Measurements from ENCODE around the gene AP4S1.
"Not testable (repeated sequence)": the region's sequence is repeated elsewhere in the genome, so short reads cannot be mapped to it uniquely, and the experiment has no call there.

DNA sequence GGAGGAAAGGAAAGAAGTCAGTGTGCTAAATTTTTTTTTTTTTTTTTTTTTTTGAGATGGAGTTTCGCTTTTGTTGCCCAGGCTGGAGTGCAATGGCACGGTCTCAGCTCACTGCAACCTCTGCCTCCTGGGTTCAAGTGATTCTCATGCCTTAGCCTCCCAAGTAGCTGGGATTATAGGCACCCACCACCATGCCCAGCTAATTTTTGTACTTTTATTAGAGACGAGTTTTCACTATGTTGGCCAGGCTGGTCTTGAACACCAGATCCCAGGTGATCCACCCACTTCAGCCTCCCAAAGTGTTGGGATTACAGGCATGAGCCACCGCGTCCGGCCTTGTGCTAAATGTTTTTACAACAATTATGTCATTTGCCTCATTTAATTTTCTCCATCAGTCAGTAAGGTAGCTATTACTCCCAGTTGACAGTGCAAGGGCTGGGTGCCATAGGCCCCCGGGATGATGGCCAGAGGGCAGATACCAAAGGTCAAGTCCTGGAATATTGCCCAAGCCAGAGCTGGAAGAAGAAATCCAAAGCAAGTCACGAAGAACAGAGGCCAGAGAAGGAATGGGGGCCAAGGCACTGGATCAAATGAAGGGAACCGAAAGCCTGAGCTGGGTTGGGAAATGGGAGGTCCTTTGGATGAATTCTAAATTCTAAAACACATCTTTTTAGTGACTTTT is 27.6 kb downstream of the AP4S1 start:
- TF ChIP-seq, protein P1, sequence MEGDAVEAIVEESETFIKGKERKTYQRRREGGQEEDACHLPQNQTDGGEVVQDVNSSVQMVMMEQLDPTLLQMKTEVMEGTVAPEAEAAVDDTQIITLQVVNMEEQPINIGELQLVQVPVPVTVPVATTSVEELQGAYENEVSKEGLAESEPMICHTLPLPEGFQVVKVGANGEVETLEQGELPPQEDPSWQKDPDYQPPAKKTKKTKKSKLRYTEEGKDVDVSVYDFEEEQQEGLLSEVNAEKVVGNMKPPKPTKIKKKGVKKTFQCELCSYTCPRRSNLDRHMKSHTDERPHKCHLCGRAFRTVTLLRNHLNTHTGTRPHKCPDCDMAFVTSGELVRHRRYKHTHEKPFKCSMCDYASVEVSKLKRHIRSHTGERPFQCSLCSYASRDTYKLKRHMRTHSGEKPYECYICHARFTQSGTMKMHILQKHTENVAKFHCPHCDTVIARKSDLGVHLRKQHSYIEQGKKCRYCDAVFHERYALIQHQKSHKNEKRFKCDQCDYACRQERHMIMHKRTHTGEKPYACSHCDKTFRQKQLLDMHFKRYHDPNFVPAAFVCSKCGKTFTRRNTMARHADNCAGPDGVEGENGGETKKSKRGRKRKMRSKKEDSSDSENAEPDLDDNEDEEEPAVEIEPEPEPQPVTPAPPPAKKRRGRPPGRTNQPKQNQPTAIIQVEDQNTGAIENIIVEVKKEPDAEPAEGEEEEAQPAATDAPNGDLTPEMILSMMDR (IDR thresholded peaks at IDR 0.05; ENCODE audit: low read depth, low read length, poor library complexity, severe bottlenecking), result not testable (repeated sequence)
- TF ChIP-seq EZH2phosphoT487 (IDR thresholded peaks at IDR 0.05; ENCODE audit: borderline replicate concordance, low read length), result not testable (repeated sequence)
